AG09319 (cell line): ENCODE measurements around the gene ATXN1.

ENCODE experiments used
- DNase-seq: peaks from one replicate; pipeline ENCODE4 v3.0.0-alpha.2; 2010; ENCODE audit warnings: low read depth; ENCODE audit errors: extremely low read depth
- TF ChIP-seq, protein P1 (sequence below): IDR thresholded peaks from 2 replicates; pipeline ENCODE4 v1.5.1; 2011; ENCODE audit warnings: low read depth, mild to moderate bottlenecking, inconsistent platforms, low read length, moderate library complexity

ATXN1 gene

GRCh38 chr6:16302721-16303552 is 458.3 kb downstream of the ATXN1 start:
- TF ChIP-seq, protein P1, sequence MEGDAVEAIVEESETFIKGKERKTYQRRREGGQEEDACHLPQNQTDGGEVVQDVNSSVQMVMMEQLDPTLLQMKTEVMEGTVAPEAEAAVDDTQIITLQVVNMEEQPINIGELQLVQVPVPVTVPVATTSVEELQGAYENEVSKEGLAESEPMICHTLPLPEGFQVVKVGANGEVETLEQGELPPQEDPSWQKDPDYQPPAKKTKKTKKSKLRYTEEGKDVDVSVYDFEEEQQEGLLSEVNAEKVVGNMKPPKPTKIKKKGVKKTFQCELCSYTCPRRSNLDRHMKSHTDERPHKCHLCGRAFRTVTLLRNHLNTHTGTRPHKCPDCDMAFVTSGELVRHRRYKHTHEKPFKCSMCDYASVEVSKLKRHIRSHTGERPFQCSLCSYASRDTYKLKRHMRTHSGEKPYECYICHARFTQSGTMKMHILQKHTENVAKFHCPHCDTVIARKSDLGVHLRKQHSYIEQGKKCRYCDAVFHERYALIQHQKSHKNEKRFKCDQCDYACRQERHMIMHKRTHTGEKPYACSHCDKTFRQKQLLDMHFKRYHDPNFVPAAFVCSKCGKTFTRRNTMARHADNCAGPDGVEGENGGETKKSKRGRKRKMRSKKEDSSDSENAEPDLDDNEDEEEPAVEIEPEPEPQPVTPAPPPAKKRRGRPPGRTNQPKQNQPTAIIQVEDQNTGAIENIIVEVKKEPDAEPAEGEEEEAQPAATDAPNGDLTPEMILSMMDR, result no peak
- no peak for DNase-seq

GRCh38 chr6:16301511-16301910 is 459.7 kb downstream of the ATXN1 start:
- TF ChIP-seq, protein P1, result no peak
- no peak for DNase-seq

DNA sequence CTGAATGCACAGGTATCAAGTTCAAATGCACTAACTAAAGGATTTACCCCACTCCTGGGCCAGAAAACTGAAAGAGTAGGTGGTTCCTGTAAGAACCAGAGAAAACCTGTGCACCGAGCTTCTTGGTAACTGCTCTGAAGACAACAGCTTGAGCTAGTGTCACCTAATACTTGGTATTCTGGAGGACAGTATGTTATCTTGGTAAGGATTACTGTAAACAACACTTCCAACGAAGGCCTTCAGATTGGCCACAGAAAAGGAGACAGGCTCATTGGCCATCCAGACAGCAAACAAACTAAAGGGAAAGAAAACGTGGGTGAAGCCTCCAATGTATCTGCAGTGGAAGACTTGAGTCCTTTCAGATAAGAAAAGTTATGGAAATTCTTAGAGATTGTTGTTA is 461.4 kb downstream of the ATXN1 start:
- no peak for DNase-seq
- TF ChIP-seq, protein P1, result no peak

- DNase-seq, result no peak
- TF ChIP-seq, protein P1, result no peak
Observed at GRCh38 chr6:16296061-16296670, 465.1 kb downstream of the ATXN1 start.

DNA sequence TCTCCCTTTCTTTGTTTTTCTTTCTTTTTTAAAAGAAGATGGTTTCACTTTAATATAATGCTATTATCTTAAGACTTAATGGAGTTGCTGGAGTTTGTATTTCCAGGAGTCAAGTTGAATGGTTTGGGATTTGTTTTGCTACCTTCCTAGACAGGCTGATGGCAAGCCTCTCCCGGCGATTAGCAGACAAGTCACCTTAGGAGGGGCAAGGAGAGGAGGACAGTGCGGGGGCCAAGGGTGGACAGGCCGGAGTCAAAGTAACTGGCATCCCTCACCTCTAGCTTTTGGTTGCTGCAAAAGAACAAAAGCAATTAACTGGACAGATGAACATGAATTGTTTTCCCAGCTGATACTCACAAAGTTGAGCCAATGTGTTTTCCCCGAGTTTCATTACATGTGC is 465.8 kb downstream of the ATXN1 start:
- TF ChIP-seq, protein P1, result no peak
- DNase-seq, result no peak

DNA sequence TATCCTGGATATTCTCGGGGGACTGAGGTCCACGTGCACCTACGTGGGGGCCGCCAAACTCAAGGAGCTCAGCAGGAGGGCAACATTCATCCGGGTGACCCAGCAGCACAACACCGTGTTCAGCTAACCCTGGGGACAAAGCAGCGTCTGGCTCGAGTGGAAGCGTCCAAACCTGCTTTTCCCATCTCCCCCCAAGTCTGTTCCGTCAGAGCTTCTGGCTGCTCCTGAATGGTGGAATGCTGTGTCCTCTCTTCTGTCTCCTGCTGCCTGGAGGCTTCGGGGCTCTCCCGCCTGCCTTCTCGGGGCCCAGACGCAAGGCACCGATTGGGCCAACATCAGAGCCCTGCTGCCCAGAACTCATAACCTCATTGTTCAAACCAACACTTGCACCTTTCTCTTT is 466.2 kb downstream of the ATXN1 start:
- TF ChIP-seq, protein P1, result no peak
- no peak for DNase-seq

DNA sequence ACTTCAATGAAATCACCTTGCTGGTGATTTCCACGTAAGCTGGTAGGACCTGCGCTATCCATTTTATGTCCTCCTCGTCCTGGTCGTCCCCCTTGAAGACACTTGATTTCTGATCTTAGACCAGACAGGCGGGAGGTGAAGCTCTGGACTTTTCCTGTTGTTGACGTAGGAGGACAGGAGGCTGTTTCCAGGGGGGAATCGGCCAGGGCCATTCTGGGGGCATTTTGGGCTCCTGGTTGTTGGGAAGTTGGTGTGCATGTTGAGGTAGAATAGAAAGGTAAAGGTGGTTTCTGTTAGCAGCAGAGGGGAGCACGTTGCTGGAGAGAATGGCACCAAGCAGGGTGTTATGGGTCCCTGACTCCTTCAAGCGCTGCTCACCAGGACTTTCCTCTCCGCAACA is 466.9 kb downstream of the ATXN1 start:
- TF ChIP-seq, protein P1, result no peak
- no peak for DNase-seq
